ENCODE data around the gene MTCL1.
A peak's percentile ranks its signal among the peaks of the same experiment; 100 is the strongest.
"Not testable (repeated sequence)": the region's sequence is repeated elsewhere in the genome, so short reads cannot be mapped to it uniquely, and the experiment has no call there.

MTCL1 gene

GRCh38 chr18:8754995-8755960 lies 49.9 kb downstream of the MTCL1 start:
- no peak overlapping the region for H3K4me3 ChIP-seq (ENCODE audit: low read depth, low read length)
- TF ChIP-seq MAX (IDR thresholded peaks at IDR 0.05; ENCODE audit: low read depth, low read length) (no peak), MYC (IDR thresholded peaks at IDR 0.05; ENCODE audit: low read depth, low read length) (no peak), CTCF (IDR thresholded peaks at IDR 0.05; ENCODE audit: low read depth, low read length) (no peak), POLR2A (IDR thresholded peaks at IDR 0.05; ENCODE audit: extremely low read depth, insufficient read length) (no peak)
- peak; percentile 14 for DNase-seq (ENCODE audit: low read depth)

GRCh38 chr18:8756571-8756970 lies 51.2 kb downstream of the MTCL1 start:
- no peak for TF ChIP-seq MYC (IDR thresholded peaks at IDR 0.05; ENCODE audit: low read depth, low read length)
- no peak for TF ChIP-seq CTCF (IDR thresholded peaks at IDR 0.05; ENCODE audit: low read depth, low read length)
- TF ChIP-seq POLR2A (IDR thresholded peaks at IDR 0.05; ENCODE audit: extremely low read depth, insufficient read length): no peak
- no peak for TF ChIP-seq MAX (IDR thresholded peaks at IDR 0.05; ENCODE audit: low read depth, low read length)
- no peak for DNase-seq (ENCODE audit: low read depth)
- no peak overlapping the region for H3K4me3 ChIP-seq (ENCODE audit: low read depth, low read length)

- DNase-seq (ENCODE audit: low read depth): no peak
- no peak overlapping the region for H3K4me3 ChIP-seq (ENCODE audit: low read depth, low read length)
Measured at GRCh38 chr18:8757396-8757997, 52.1 kb downstream of the MTCL1 start.

GRCh38 chr18:8758466-8758865 lies 53.1 kb downstream of the MTCL1 start:
- no peak for TF ChIP-seq CTCF (IDR thresholded peaks at IDR 0.05; ENCODE audit: low read depth, low read length)
- no peak for TF ChIP-seq MAX (IDR thresholded peaks at IDR 0.05; ENCODE audit: low read depth, low read length)
- no peak for TF ChIP-seq MYC (IDR thresholded peaks at IDR 0.05; ENCODE audit: low read depth, low read length)
- no peak for TF ChIP-seq POLR2A (IDR thresholded peaks at IDR 0.05; ENCODE audit: extremely low read depth, insufficient read length)
- no peak overlapping the region for H3K4me3 ChIP-seq (ENCODE audit: low read depth, low read length)
- DNase-seq (ENCODE audit: low read depth): no peak

More at GRCh38 chr18:8757396-8757997, 52.1 kb downstream of the MTCL1 start:
- TF ChIP-seq MAX (IDR thresholded peaks at IDR 0.05; ENCODE audit: low read depth, low read length) (no peak), POLR2A (IDR thresholded peaks at IDR 0.05; ENCODE audit: extremely low read depth, insufficient read length) (no peak), MYC (IDR thresholded peaks at IDR 0.05; ENCODE audit: low read depth, low read length) (no peak), CTCF (IDR thresholded peaks at IDR 0.05; ENCODE audit: low read depth, low read length) (no peak)

- no peak overlapping the region for H3K4me3 ChIP-seq (ENCODE audit: low read depth, low read length)
- TF ChIP-seq CTCF (IDR thresholded peaks at IDR 0.05; ENCODE audit: low read depth, low read length) (no peak), MYC (IDR thresholded peaks at IDR 0.05; ENCODE audit: low read depth, low read length) (no peak), POLR2A (IDR thresholded peaks at IDR 0.05; ENCODE audit: extremely low read depth, insufficient read length) (no peak), MAX (IDR thresholded peaks at IDR 0.05; ENCODE audit: low read depth, low read length) (no peak)
- no peak for DNase-seq (ENCODE audit: low read depth)
Measured at GRCh38 chr18:8760984-8761383, 55.6 kb downstream of the MTCL1 start.

GRCh38 chr18:8761535-8761934 lies 56.2 kb downstream of the MTCL1 start:
- H3K4me3 ChIP-seq (ENCODE audit: low read depth, low read length); DNase-seq (ENCODE audit: low read depth): not testable (repeated sequence)
